Keratinocyte (primary cell): ENCODE measurements around the gene BDP1. TPM values are rescaled to one million over a fixed set of nuclear protein-coding genes. Genes with fewer than 3 reads are reported as not detected.

Source experiments
- DNase-seq: peaks from one replicate; pipeline ENCODE4 v3.0.0-alpha.2; 2011; ENCODE audit warnings: low read depth, missing footprints, low spot score
- FAIRE-seq: peaks from 2 replicates; lab custom pipeline; 2011; peaks lifted over from hg19 to GRCh38; lab: Jason Lieb, UNC
- H2AFZ ChIP-seq: 2 replicates; pipeline ENCODE4 v1.6.0; 2012; ENCODE audit warnings: low read length, control low read depth, inconsistent platforms; ENCODE audit not compliant: control insufficient read depth
- H3K27ac ChIP-seq: 2 replicates; pipeline ENCODE4 v1.5.1; 2011; ENCODE audit warnings: low read length; ENCODE audit not compliant: control insufficient read depth, insufficient read depth
- H3K27me3 ChIP-seq: 3 replicates; pipeline ENCODE4 v1.6.0; 2011; ENCODE audit warnings: low read length; ENCODE audit not compliant: control insufficient read depth, insufficient read depth; ENCODE audit errors: extremely low read depth
- H3K36me3 ChIP-seq, 2 experiments: 2 replicates in 1 of 2; 3 replicates in 1 of 2; pipeline ENCODE4 v1.5.1; 2011; ENCODE audit warnings: low read length in 2 of 2, mild to moderate bottlenecking in 1 of 2; ENCODE audit not compliant: control insufficient read depth in 2 of 2, insufficient read depth in 2 of 2; ENCODE audit errors: extremely low read depth in 1 of 2
- H3K4me1 ChIP-seq: 3 replicates; pipeline ENCODE4 v1.5.1; 2011; ENCODE audit warnings: low read length; ENCODE audit not compliant: control insufficient read depth, insufficient read depth; ENCODE audit errors: extremely low read depth
- H3K4me2 ChIP-seq: 3 replicates; pipeline ENCODE4 v1.6.0; 2011; ENCODE audit warnings: low read depth, low read length; ENCODE audit not compliant: control insufficient read depth, insufficient read depth; ENCODE audit errors: extremely low read depth
- H3K4me3 ChIP-seq, 3 experiments: fragments of 200-600 bp in 1 of 3; sonication (generic) in 1 of 3; 2 replicates in 2 of 3; 3 replicates in 1 of 3; pipeline ENCODE4 v1.5.1; 2011 to 2016; ENCODE audit warnings: low read length in 3 of 3, mild to moderate bottlenecking in 3 of 3, control low read depth in 2 of 3, inconsistent platforms in 1 of 3, low read depth in 1 of 3, mixed read lengths in 1 of 3, mixed run types in 1 of 3, moderate library complexity in 1 of 3; ENCODE audit not compliant: control insufficient read depth in 2 of 3, insufficient read depth in 2 of 3; ENCODE audit errors: extremely low read depth in 1 of 3
- H3K79me2 ChIP-seq: 2 replicates; pipeline ENCODE4 v1.6.0; 2012; ENCODE audit warnings: low read length; ENCODE audit not compliant: control insufficient read depth, insufficient read depth
- H3K9ac ChIP-seq: 3 replicates; pipeline ENCODE4 v1.6.0; 2011; ENCODE audit warnings: low read length; ENCODE audit not compliant: control insufficient read depth, insufficient read depth; ENCODE audit errors: extremely low read depth
- H3K9me1 ChIP-seq: 3 replicates; pipeline ENCODE4 v1.6.0; 2011; ENCODE audit warnings: low read length; ENCODE audit not compliant: control insufficient read depth, insufficient read depth; ENCODE audit errors: extremely low read depth
- H3K9me3 ChIP-seq: 2 replicates; pipeline ENCODE4 v1.5.1; 2012; ENCODE audit warnings: low read depth, low read length; ENCODE audit not compliant: control insufficient read depth
- H4K20me1 ChIP-seq: 3 replicates; pipeline ENCODE4 v1.6.0; 2011; ENCODE audit warnings: low read length; ENCODE audit not compliant: control insufficient read depth, insufficient read depth; ENCODE audit errors: extremely low read depth
- EZH2 ChIP-seq: IDR thresholded peaks from one replicate; pipeline ENCODE4 v1.6.1; 2012; ENCODE audit warnings: inconsistent platforms, mild to moderate bottlenecking, low read length, moderate library complexity
- dilution Hi-C: fragments of 300-500 bp; cut with MboI; formaldehyde crosslinking; loops from one replicate; pipeline ENCODE4 v1.7.0; 2020; ENCODE audit warnings: low sequenced_read_pairs; ENCODE audit not compliant: extremely low pct_ligation_motif_present
- polyA plus RNA-seq, 5 experiments: library from polyadenylated mRNA; depleted of rRNA in 3 of 5; stranded (reverse) in 3 of 5; stranded (forward) in 1 of 5; unstranded in 1 of 5; fragments of >200 nt; gene quantifications; 1 replicate in 1 of 5; 2 replicates in 3 of 5; 3 replicates in 1 of 5; pipeline versions ENCODE4 v1.2.1 to v1.2.3, GENCODE V29; 2011 to 2012; ENCODE audit warnings: missing spikeins in 2 of 5, low read depth in 1 of 5, low replicate concordance in 1 of 5
- TF ChIP-seq, protein P1 (sequence below), 3 experiments: IDR thresholded peaks in 1 of 3; conservative IDR thresholded peaks in 1 of 3; optimal IDR thresholded peaks in 1 of 3; 2 replicates in 2 of 3; 3 replicates in 1 of 3; pipeline versions ENCODE3 to v1.5.1; 2011; ENCODE audit warnings: low read length in 3 of 3, mild to moderate bottlenecking in 3 of 3, moderate library complexity in 2 of 3, control low read depth in 1 of 3, inconsistent platforms in 1 of 3; ENCODE audit not compliant: insufficient read depth in 2 of 3; ENCODE audit errors: extremely low read depth in 1 of 3

BDP1 gene
- polyA plus RNA-seq, 1 donor (not counting 4 experiments of a cell fraction or from before 2014, with no cell fraction given) = 16.2 TPM

DNA sequence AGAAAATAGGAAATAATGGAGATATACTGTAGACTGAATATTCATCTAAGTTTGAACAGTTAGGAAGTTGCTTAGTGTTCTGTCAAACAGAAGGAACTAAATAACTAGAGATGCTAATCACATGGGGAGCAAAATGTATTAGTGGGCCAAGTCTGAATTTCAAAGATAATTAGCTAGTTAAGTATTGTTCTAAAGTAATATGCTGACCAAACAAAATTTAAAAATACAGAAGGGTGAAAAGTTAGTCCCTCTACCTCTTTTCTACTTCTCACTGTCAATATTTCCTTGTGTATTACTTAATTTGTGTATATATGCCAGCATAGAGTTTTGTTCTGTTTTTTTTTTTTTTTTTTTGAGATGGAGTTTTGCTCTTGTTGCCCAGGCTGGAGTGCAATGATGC lies 135.6 kb downstream of the BDP1 start:
- dilution Hi-C loops = no loop called here
- Histone ChIP-seq H3K4me1 (peaks cover 17% of the 10 kb centered on the region), H2AFZ (no peak overlapping the region), H3K27ac (no peak overlapping the region), H3K9ac (no peak overlapping the region), H3K9me3 (no peaks in the 10 kb centered on the region), H4K20me1 (no peaks in the 10 kb centered on the region), H3K79me2 (peaks cover 34% of the 10 kb centered on the region), H3K9me1 (no peaks in the 10 kb centered on the region), H3K4me2 (no peak overlapping the region), H3K36me3 (peaks cover 1 to 2% of the 10 kb centered on the region in 2 experiments), H3K4me3 (no peak overlapping the region), H3K27me3 (no peaks in the 10 kb centered on the region)
- TF ChIP-seq EZH2 = no peak
- TF ChIP-seq, protein P1, sequence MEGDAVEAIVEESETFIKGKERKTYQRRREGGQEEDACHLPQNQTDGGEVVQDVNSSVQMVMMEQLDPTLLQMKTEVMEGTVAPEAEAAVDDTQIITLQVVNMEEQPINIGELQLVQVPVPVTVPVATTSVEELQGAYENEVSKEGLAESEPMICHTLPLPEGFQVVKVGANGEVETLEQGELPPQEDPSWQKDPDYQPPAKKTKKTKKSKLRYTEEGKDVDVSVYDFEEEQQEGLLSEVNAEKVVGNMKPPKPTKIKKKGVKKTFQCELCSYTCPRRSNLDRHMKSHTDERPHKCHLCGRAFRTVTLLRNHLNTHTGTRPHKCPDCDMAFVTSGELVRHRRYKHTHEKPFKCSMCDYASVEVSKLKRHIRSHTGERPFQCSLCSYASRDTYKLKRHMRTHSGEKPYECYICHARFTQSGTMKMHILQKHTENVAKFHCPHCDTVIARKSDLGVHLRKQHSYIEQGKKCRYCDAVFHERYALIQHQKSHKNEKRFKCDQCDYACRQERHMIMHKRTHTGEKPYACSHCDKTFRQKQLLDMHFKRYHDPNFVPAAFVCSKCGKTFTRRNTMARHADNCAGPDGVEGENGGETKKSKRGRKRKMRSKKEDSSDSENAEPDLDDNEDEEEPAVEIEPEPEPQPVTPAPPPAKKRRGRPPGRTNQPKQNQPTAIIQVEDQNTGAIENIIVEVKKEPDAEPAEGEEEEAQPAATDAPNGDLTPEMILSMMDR (optimal IDR thresholded peaks at IDR 0.05 in 1 of 3, IDR thresholded peaks at IDR 0.05 in 1 of 3, conservative IDR thresholded peaks at IDR 0.05 in 1 of 3; ENCODE audit: extremely low read depth in 1 of 3, insufficient read depth in 2 of 3, low read length in 3 of 3) = no peak
- no peak for DNase-seq
- no peak for FAIRE-seq

DNA sequence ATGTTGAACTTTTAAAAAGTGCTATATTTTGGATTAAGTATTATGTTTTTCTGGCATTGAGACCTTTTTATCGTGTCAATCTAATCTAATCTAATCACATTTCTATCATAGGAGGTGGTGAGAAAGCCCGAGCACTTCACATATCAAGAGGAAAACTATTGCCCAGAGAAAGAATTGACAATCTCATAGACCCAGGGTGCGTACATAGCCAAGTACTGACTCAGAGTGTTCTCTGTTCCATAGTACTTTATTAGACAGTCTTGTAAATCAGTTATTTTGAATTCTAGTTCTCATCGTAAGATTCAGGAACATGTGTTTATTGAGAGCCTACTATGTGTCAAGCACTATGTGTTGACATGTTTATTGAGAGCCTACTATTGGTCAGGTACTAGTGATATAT lies 140.7 kb downstream of the BDP1 start:
- Histone ChIP-seq H3K27ac (no peak overlapping the region), H4K20me1 (no peaks in the 10 kb centered on the region), H3K9me1 (no peaks in the 10 kb centered on the region), H3K27me3 (no peaks in the 10 kb centered on the region), H3K4me1 (peaks cover 13% of the 10 kb centered on the region), H3K9ac (no peak overlapping the region), H2AFZ (no peak overlapping the region), H3K9me3 (no peaks in the 10 kb centered on the region), H3K4me2 (no peak overlapping the region), H3K4me3 (no peak overlapping the region), H3K79me2 (peaks cover 3% of the 10 kb centered on the region), H3K36me3 (peaks cover 9 to 15% of the 10 kb centered on the region in 2 experiments)
- dilution Hi-C loops = no loop called here
- TF ChIP-seq, protein P1 (optimal IDR thresholded peaks at IDR 0.05 in 1 of 3, IDR thresholded peaks at IDR 0.05 in 1 of 3, conservative IDR thresholded peaks at IDR 0.05 in 1 of 3; ENCODE audit: extremely low read depth in 1 of 3, insufficient read depth in 2 of 3, low read length in 3 of 3) = no peak
- TF ChIP-seq EZH2 = no peak
- FAIRE-seq = no peak
- no peak for DNase-seq
